Right lobe of liver (tissue), 6 donors: ENCODE measurements around the gene TNFRSF25. TPM values are rescaled to one million over a fixed set of nuclear protein-coding genes. Genes with fewer than 3 reads are reported as not detected.

Source experiments
- ATAC-seq, 4 donors: fragments of 200-7000 bp; cut with Tn5 transposase; one replicate each; pipeline ENCODE4 v1.9.1; 2020; ENCODE audit warnings: mild to moderate bottlenecking in 4 of 4, moderate library complexity in 4 of 4
- DNase-seq, 3 donors: peaks; one replicate each; pipeline ENCODE4 v3.0.0-alpha.2; 2020
- H3K27ac ChIP-seq, 3 donors: fragments of 200-600 bp; one replicate each; pipeline ENCODE4 v1.8.0; 2022
- H3K27me3 ChIP-seq, 2 donors: fragments of 200-600 bp; one replicate each; pipeline ENCODE4 v1.8.0; 2022
- H3K36me3 ChIP-seq, 4 donors: fragments of 200-600 bp; sonication (generic) in 1 of 4; one replicate each; pipeline versions ENCODE4 v1.5.1 to v1.8.0; 2017 to 2022; ENCODE audit warnings: control low read depth in 1 of 4
- H3K4me1 ChIP-seq, 4 donors: fragments of 200-600 bp; sonication (generic) in 1 of 4; one replicate each; pipeline versions ENCODE4 v1.5.1 to v1.8.0; 2017 to 2022; ENCODE audit warnings: control low read depth in 1 of 4
- H3K4me3 ChIP-seq, 3 donors: fragments of 200-600 bp; one replicate each; pipeline ENCODE4 v1.8.0; 2022
- H3K9me3 ChIP-seq, 4 donors: fragments of 200-600 bp; sonication (generic) in 1 of 4; one replicate each; pipeline versions ENCODE4 v1.5.1 to v1.8.0; 2017 to 2022; ENCODE audit warnings: control low read depth in 1 of 4
- CTCF ChIP-seq, 4 donors: fragments of 200-600 bp in 3 of 4; fragments of 450-650 bp in 1 of 4; IDR thresholded peaks; one replicate each; pipeline versions ENCODE4 v1.5.1 to v1.8.0; 2016 to 2022; ENCODE audit warnings: antibody characterized with exemption in 4 of 4, mild to moderate bottlenecking in 2 of 4
- POLR2A ChIP-seq: fragments of 450-650 bp; IDR thresholded peaks from one replicate; pipeline ENCODE4 v1.6.1; 2017; ENCODE audit warnings: antibody characterized with exemption, mild to moderate bottlenecking
- WGBS: methylation state at CpG from one replicate; pipeline ENCODE4 v1.1.6; 2018; ENCODE audit warnings: low coverage, low lambda C conversion rate; ENCODE audit not compliant: insufficient coverage; ENCODE audit errors: missing lambda C conversion rate; 5-methylcytosine and 5-hydroxymethylcytosine counted together
- intact Hi-C, 2 donors: fragments of 100-400 bp; cut with DNase I; formaldehyde crosslinking; loops; one replicate each; pipeline versions ENCODE4 v1.11.2 to v1.14.1; 2022
- total RNA-seq, 6 experiments: library from RNA; depleted of rRNA in 2 of 6; stranded (reverse); fragments of >200 nt in 2 of 6; fragmentation: NEBNext Ultra II Directional in 3 of 6; extraction: Animal tissue kit (Norgen Biotek cat#: 25700) in 3 of 6; gene quantifications; one replicate each; pipeline versions ENCODE4 v1.1.0 to v1.2.4, GENCODE V29; 2016 to 2023
- donor health status: DM: no; HTN: yes; CAD: no.
- donor health status: DM: no; HTN: no; CAD: no.
- donor health status: DM: no; HTN: no; CAD: no.
- donor health status: DM: no; HTN: yes; CAD: no.
- donor health status: DM: no; HTN: yes; CAD: no.

The TNFRSF25 gene
- total RNA-seq, 6 experiments from 2014 or later: 1.1 to 3.2 (median 2.1) TPM

- peak; percentile 31 to 58 (median 46) for ATAC-seq
- 42% methylated on average over 3 of the region's 99 CpGs for WGBS
Observed at GRCh38 chr1:6424619-6425593, 41.1 kb downstream of the TNFRSF25 start, which contains the start of gene ESPN. Gene ESPN (plus strand): TSS chr1:6424776. CDS start chr1:6424956, 180 bp downstream.

GRCh38 chr1:6424000-6424565, 41.9 kb downstream of the TNFRSF25 start:
- Histone ChIP-seq H3K4me1 (peaks cover 0 to 24% (median 0%) of the 10 kb centered on the region in 4 donors), H3K4me3 (no peak overlapping the region), H3K27me3 (peaks cover 3 to 36% of the 10 kb centered on the region in 2 donors), H3K9me3 (no peaks in the 10 kb centered on the region), H3K27ac (no peak overlapping the region), H3K36me3 (no peaks in the 10 kb centered on the region)
- WGBS: 0% methylated on average over 12 of the region's 35 CpGs
- DNase-seq (no peak), ATAC-seq (peak in 1 of 4 donors; percentile 4)
- TF ChIP-seq POLR2A (no peak), CTCF (IDR thresholded peaks at IDR 0.05) (peak in 1 of 4 donors; percentile 3)
- intact Hi-C loops: loop anchor here in 1 of 2 donors (10.0 kb wide), 1 partner anchor 179 kb away; the partner anchor contains the start of gene HES3

More at GRCh38 chr1:6424619-6425593, 41.1 kb downstream of the TNFRSF25 start, which contains the start of gene ESPN:
- intact Hi-C loops: loop anchor here in 1 of 2 donors (10.0 kb wide), 1 partner anchor 180 kb away; the partner anchor contains the start of gene HES3
- H3K4me3 ChIP-seq: no peak within 1 kb of the TSS
- DNase-seq: no peak
- H3K4me1 ChIP-seq: peaks cover 0 to 16% (median 0%) of the 10 kb centered on the region in 4 donors
- no peak within 1 kb of the TSS for H3K27ac ChIP-seq
- H3K36me3 ChIP-seq: no peaks in the 10 kb centered on the region
- peaks cover 3 to 31% of the 10 kb centered on the region in 2 donors for H3K27me3 ChIP-seq
- no peak for TF ChIP-seq CTCF (IDR thresholded peaks at IDR 0.05)
- TF ChIP-seq POLR2A: no peak
- H3K9me3 ChIP-seq: no peaks in the 10 kb centered on the region

GRCh38 chr1:6423321-6423999, 42.5 kb downstream of the TNFRSF25 start:
- Histone ChIP-seq H3K36me3 (no peaks in the 10 kb centered on the region), H3K4me1 (peaks cover 0 to 30% (median 0%) of the 10 kb centered on the region in 4 donors), H3K27ac (no peak overlapping the region), H3K27me3 (peaks cover 3 to 36% of the 10 kb centered on the region in 2 donors), H3K9me3 (no peaks in the 10 kb centered on the region), H3K4me3 (no peak overlapping the region)
- ATAC-seq: peak; percentile 69 to 79 (median 78)
- intact Hi-C loops: loop anchor here in 1 of 2 donors (10.0 kb wide), 1 partner anchor 179 kb away; the partner anchor contains the start of gene HES3
- DNase-seq: peak in 2 of 3 donors; percentile 67 to 75
- TF ChIP-seq POLR2A (no peak), CTCF (IDR thresholded peaks at IDR 0.05) (peak; percentile 62 to 82 (median 74))
- WGBS: 0% methylated on average over 2 of the region's 24 CpGs

GRCh38 chr1:6421266-6421665, 44.7 kb downstream of the TNFRSF25 start:
- Histone ChIP-seq H3K27ac (no peak overlapping the region), H3K9me3 (no peaks in the 10 kb centered on the region), H3K4me1 (peaks cover 0 to 36% (median 0%) of the 10 kb centered on the region in 4 donors), H3K27me3 (peaks cover 3 to 36% of the 10 kb centered on the region in 2 donors), H3K4me3 (no peak overlapping the region), H3K36me3 (no peaks in the 10 kb centered on the region)
- intact Hi-C loops: loop anchor here in 1 of 2 donors (10.0 kb wide), 1 partner anchor 176 kb away; the partner anchor contains the start of gene HES3
- ATAC-seq (no peak), DNase-seq (no peak)
- no peak for TF ChIP-seq CTCF (IDR thresholded peaks at IDR 0.05)
- TF ChIP-seq POLR2A: no peak
- 80% methylated on average over 1 of the region's 4 CpGs for WGBS
